ENCODE results near the gene UBXN2A.

The UBXN2A gene

DNA sequence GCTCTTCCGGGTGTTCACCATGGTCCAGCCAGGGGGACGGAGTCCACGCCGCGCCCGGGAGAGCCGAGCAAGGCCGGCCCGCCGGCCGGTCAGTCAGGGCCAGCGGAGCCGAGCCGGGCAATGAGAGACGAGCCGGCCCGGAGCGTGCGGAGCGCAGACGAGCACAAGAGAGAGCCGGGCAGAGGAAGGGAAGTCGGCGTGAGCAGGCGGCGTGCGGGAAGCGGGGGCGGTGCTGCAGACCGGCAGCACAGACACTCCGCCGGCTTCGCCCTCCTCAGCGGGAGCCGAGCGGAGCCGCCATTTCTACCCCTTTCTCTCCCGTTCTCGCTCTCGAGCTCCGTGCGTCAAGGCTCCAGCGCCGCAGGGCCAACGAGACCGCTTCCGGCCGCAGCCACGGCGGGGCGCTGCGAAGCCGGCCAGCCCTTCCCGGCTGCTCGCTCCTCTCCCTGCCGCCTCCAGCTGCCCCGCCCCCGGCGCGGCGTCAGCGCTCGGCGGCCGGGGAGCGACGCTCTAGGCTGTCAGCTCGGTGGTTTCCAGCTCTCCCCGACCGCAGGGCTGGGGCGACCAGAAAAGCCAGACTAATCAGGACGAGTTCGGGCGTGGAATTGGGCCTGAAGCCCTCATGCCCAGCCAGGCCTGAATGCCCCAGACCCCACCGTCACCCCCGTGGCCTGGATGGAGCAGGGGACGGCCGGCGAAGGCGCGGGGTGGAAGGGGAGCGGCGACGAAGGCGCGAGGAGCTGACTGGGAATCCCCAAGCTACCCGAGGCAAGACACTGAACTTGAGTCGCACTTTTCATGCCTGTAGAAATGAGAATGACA lies 13.3 kb upstream of the UBXN2A start, which contains the start of gene ATAD2B:
Gene ATAD2B (minus strand): TSS at position 374 of the 822 bp plus-strand sequence. CDS start 353 bp downstream, at position 21.
- CTCF ChIA-PET, result interaction anchor here (0.6 to 3.6 kb wide), 40 partner anchors 9 to 468 kb away, joined by 3 to 28 read pairs (median 4); partner anchors contain the start of genes TP53I3 and UBXN2A
- peak within 1 kb of the TSS; percentile 86 for H3K27ac ChIP-seq (ENCODE audit: extremely low read depth, low read depth, low read length)
- peak within 1 kb of the TSS; percentile 98 for H3K4me3 ChIP-seq (ENCODE audit: low read depth, low read length)
- no peaks in the 10 kb centered on the region for H3K9me3 ChIP-seq (ENCODE audit: control insufficient read depth, insufficient read depth, low read depth, low read length)
- H3K36me3 ChIP-seq (ENCODE audit: control insufficient read depth in 2 of 2, insufficient read depth in 1 of 2, low read length in 2 of 2), result peaks cover 0 to 3% of the 10 kb centered on the region in 2 experiments; a peak in 2 of 3 replicates
- POLR2A ChIA-PET, result interaction anchor here (0.6 to 2.9 kb wide), 24 partner anchors 9 to 1192 kb away, joined by 3 to 68 read pairs (median 4); partner anchors contain the start of genes FAM228B, FKBP1B, ITSN2 and PFN4
- H3K4me1 ChIP-seq (ENCODE audit: control insufficient read depth, insufficient read depth, low read length), result peaks cover 9% of the 10 kb centered on the region
- peak; percentile 51 for TF ChIP-seq ZXDB (tag by site-specific recombination; IDR thresholded peaks at IDR 0.05)
- no peak for TF ChIP-seq ZNF239 (tag by site-specific recombination; IDR thresholded peaks at IDR 0.05)
- no peak for TF ChIP-seq ZNF670 (tag by site-specific recombination; IDR thresholded peaks at IDR 0.05; ENCODE audit: low read depth)
- TF ChIP-seq ZNF521 (tag by site-specific recombination; IDR thresholded peaks at IDR 0.05), result no peak
- TF ChIP-seq, protein P1, sequence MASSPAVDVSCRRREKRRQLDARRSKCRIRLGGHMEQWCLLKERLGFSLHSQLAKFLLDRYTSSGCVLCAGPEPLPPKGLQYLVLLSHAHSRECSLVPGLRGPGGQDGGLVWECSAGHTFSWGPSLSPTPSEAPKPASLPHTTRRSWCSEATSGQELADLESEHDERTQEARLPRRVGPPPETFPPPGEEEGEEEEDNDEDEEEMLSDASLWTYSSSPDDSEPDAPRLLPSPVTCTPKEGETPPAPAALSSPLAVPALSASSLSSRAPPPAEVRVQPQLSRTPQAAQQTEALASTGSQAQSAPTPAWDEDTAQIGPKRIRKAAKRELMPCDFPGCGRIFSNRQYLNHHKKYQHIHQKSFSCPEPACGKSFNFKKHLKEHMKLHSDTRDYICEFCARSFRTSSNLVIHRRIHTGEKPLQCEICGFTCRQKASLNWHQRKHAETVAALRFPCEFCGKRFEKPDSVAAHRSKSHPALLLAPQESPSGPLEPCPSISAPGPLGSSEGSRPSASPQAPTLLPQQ (tag by site-specific recombination; IDR thresholded peaks at IDR 0.05), result peak; percentile 49; the same call in 1 of the 2 replicates
- peak; percentile 24; the same call in 1 of the 2 replicates for TF ChIP-seq SP2 (tag by site-specific recombination; IDR thresholded peaks at IDR 0.05)
- peak; percentile 89 for TF ChIP-seq KLF10 (tag by site-specific recombination; IDR thresholded peaks at IDR 0.05)
- TF ChIP-seq, protein P2, sequence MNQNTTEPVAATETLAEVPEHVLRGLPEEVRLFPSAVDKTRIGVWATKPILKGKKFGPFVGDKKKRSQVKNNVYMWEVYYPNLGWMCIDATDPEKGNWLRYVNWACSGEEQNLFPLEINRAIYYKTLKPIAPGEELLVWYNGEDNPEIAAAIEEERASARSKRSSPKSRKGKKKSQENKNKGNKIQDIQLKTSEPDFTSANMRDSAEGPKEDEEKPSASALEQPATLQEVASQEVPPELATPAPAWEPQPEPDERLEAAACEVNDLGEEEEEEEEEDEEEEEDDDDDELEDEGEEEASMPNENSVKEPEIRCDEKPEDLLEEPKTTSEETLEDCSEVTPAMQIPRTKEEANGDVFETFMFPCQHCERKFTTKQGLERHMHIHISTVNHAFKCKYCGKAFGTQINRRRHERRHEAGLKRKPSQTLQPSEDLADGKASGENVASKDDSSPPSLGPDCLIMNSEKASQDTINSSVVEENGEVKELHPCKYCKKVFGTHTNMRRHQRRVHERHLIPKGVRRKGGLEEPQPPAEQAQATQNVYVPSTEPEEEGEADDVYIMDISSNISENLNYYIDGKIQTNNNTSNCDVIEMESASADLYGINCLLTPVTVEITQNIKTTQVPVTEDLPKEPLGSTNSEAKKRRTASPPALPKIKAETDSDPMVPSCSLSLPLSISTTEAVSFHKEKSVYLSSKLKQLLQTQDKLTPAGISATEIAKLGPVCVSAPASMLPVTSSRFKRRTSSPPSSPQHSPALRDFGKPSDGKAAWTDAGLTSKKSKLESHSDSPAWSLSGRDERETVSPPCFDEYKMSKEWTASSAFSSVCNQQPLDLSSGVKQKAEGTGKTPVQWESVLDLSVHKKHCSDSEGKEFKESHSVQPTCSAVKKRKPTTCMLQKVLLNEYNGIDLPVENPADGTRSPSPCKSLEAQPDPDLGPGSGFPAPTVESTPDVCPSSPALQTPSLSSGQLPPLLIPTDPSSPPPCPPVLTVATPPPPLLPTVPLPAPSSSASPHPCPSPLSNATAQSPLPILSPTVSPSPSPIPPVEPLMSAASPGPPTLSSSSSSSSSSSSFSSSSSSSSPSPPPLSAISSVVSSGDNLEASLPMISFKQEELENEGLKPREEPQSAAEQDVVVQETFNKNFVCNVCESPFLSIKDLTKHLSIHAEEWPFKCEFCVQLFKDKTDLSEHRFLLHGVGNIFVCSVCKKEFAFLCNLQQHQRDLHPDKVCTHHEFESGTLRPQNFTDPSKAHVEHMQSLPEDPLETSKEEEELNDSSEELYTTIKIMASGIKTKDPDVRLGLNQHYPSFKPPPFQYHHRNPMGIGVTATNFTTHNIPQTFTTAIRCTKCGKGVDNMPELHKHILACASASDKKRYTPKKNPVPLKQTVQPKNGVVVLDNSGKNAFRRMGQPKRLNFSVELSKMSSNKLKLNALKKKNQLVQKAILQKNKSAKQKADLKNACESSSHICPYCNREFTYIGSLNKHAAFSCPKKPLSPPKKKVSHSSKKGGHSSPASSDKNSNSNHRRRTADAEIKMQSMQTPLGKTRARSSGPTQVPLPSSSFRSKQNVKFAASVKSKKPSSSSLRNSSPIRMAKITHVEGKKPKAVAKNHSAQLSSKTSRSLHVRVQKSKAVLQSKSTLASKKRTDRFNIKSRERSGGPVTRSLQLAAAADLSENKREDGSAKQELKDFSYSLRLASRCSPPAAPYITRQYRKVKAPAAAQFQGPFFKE (tag by site-specific recombination; IDR thresholded peaks at IDR 0.05; ENCODE audit: borderline replicate concordance), result no peak
- TF ChIP-seq PRDM1 (tag by site-specific recombination; IDR thresholded peaks at IDR 0.05), result peak; percentile 71
- TF ChIP-seq ZBTB1 (tag by site-specific recombination; IDR thresholded peaks at IDR 0.05), result no peak
- TF ChIP-seq ZNF629 (tag by site-specific recombination; IDR thresholded peaks at IDR 0.05), result peak; percentile 33; the same call in 1 of the 2 replicates
- peak; percentile 62 for TF ChIP-seq ZNF76 (tag by site-specific recombination; IDR thresholded peaks at IDR 0.05; ENCODE audit: borderline replicate concordance, low read depth)
- TF ChIP-seq ZNF341 (tag by site-specific recombination; IDR thresholded peaks at IDR 0.05; ENCODE audit: low read depth), result peak; percentile 80
- TF ChIP-seq ZNF211 (tag by site-specific recombination; IDR thresholded peaks at IDR 0.05; ENCODE audit: low read depth), result no peak
- TF ChIP-seq KLF9 (tag by site-specific recombination; IDR thresholded peaks at IDR 0.05; ENCODE audit: low read depth), result peak; percentile 64
- TF ChIP-seq KLF1 (tag by site-specific recombination; IDR thresholded peaks at IDR 0.05), result no peak; the same call in 1 of the 2 replicates
- 0 out of 2 replicates have a peak, but pooled peaks have one; percentile 68 for TF ChIP-seq HOXC10 (CRISPR knock-in tag; IDR thresholded peaks at IDR 0.05)
- TF ChIP-seq, protein P3, sequence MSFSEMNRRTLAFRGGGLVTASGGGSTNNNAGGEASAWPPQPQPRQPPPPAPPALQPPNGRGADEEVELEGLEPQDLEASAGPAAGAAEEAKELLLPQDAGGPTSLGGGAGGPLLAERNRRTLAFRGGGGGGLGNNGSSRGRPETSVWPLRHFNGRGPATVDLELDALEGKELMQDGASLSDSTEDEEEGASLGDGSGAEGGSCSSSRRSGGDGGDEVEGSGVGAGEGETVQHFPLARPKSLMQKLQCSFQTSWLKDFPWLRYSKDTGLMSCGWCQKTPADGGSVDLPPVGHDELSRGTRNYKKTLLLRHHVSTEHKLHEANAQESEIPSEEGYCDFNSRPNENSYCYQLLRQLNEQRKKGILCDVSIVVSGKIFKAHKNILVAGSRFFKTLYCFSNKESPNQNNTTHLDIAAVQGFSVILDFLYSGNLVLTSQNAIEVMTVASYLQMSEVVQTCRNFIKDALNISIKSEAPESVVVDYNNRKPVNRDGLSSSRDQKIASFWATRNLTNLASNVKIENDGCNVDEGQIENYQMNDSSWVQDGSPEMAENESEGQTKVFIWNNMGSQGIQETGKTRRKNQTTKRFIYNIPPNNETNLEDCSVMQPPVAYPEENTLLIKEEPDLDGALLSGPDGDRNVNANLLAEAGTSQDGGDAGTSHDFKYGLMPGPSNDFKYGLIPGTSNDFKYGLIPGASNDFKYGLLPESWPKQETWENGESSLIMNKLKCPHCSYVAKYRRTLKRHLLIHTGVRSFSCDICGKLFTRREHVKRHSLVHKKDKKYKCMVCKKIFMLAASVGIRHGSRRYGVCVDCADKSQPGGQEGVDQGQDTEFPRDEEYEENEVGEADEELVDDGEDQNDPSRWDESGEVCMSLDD (tag by site-specific recombination; IDR thresholded peaks at IDR 0.05), result 0 out of 2 replicates have a peak, but pooled peaks have one; percentile 18
- TF ChIP-seq ZNF664 (tag by site-specific recombination; IDR thresholded peaks at IDR 0.05), result no peak
- TF ChIP-seq, protein P4, sequence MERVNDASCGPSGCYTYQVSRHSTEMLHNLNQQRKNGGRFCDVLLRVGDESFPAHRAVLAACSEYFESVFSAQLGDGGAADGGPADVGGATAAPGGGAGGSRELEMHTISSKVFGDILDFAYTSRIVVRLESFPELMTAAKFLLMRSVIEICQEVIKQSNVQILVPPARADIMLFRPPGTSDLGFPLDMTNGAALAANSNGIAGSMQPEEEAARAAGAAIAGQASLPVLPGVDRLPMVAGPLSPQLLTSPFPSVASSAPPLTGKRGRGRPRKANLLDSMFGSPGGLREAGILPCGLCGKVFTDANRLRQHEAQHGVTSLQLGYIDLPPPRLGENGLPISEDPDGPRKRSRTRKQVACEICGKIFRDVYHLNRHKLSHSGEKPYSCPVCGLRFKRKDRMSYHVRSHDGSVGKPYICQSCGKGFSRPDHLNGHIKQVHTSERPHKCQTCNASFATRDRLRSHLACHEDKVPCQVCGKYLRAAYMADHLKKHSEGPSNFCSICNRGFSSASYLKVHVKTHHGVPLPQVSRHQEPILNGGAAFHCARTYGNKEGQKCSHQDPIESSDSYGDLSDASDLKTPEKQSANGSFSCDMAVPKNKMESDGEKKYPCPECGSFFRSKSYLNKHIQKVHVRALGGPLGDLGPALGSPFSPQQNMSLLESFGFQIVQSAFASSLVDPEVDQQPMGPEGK (tag by site-specific recombination; IDR thresholded peaks at IDR 0.05), result peak; percentile 34
- no peak for TF ChIP-seq ZNF544 (tag by site-specific recombination; IDR thresholded peaks at IDR 0.05)
- no peak for TF ChIP-seq ZNF677 (tag by site-specific recombination; IDR thresholded peaks at IDR 0.05)
- TF ChIP-seq ZNF146 (tag by site-specific recombination; IDR thresholded peaks at IDR 0.05), result no peak
- TF ChIP-seq ZNF214 (tag by site-specific recombination; IDR thresholded peaks at IDR 0.05; ENCODE audit: borderline replicate concordance), result no peak
- TF ChIP-seq GLIS1 (tag by site-specific recombination; IDR thresholded peaks at IDR 0.05), result peak; percentile 60
- no peak for TF ChIP-seq GFI1B (tag by site-specific recombination; IDR thresholded peaks at IDR 0.05)

Measured in HEK293 (cell line).